Measurements from ENCODE around the gene DLGAP1.

DNA sequence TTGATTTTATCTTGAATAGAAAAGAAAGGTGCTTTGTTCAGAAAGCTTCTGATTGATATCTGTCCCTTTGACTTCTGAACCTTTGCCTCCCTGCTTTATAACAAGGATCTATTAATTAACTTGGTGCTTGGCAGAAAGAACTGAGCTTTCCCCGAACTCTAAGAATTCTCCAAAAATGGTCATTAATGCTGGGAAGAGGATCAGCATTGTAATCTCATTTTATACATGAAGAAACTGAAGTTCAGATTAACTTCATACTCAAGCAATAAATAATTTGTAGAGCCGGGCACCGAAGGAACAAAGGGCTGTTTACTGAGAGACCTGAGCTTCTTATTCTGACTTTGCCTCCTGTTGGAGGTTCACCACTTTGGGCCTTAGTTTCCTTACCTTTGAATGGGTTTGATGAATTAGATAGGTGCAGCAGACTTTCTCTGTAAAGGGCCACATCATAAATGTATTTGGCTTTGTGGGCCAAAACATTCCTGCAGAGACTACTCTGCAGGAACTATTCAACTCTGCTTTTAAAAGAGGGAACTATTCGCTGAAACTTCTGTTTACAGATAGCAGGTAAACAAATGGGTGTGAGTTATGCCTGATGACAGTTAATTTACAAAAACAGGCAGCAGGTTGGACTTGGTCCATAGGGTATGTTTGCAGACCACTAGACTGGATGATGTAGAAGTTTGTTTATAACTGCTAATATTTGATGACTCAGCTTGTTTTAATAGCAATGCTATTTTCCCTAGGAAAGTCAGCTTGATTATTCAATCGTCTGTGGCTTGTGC, 732.3 kb downstream of the DLGAP1 start:
- TF ChIP-seq, protein P1, sequence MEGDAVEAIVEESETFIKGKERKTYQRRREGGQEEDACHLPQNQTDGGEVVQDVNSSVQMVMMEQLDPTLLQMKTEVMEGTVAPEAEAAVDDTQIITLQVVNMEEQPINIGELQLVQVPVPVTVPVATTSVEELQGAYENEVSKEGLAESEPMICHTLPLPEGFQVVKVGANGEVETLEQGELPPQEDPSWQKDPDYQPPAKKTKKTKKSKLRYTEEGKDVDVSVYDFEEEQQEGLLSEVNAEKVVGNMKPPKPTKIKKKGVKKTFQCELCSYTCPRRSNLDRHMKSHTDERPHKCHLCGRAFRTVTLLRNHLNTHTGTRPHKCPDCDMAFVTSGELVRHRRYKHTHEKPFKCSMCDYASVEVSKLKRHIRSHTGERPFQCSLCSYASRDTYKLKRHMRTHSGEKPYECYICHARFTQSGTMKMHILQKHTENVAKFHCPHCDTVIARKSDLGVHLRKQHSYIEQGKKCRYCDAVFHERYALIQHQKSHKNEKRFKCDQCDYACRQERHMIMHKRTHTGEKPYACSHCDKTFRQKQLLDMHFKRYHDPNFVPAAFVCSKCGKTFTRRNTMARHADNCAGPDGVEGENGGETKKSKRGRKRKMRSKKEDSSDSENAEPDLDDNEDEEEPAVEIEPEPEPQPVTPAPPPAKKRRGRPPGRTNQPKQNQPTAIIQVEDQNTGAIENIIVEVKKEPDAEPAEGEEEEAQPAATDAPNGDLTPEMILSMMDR (IDR thresholded peaks at IDR 0.05) = no peak
- TF ChIP-seq POLR2A (IDR thresholded peaks at IDR 0.05) = no peak

All from testis (tissue), 2 donors.